ENCODE measurements around the gene LIN7A. TPM values are rescaled to one million over a fixed set of nuclear protein-coding genes. Genes with fewer than 3 reads are reported as not detected.

Gene LIN7A
- polyA plus RNA-seq, 1 donor from 2014 or later: 31.5 TPM

- Histone ChIP-seq H3K27ac (ENCODE audit: low read length) (no peak overlapping the region), H3K79me2 (replicated peaks; ENCODE audit: insufficient read depth, low read length) (no peaks in the 10 kb centered on the region), H3K36me3 (ENCODE audit: insufficient read depth, low read length) (no peaks in the 10 kb centered on the region), H4K20me1 (ENCODE audit: insufficient read depth) (no peaks in the 10 kb centered on the region), H3F3A (ENCODE audit: insufficient read depth, low read length, poor library complexity, severe bottlenecking) (no peaks in the 10 kb centered on the region), H2AFZ (ENCODE audit: low read depth, low read length) (no peak overlapping the region), H3K27me3 (ENCODE audit: insufficient read depth, low read depth, low read length) (no peaks in the 10 kb centered on the region), H3K4me3 (ENCODE audit: low read length) (no peak overlapping the region), H3K9ac (ENCODE audit: low read length) (no peak overlapping the region), H3K9me3 (ENCODE audit: low read length) (no peaks in the 10 kb centered on the region), H3K9me2 (ENCODE audit: insufficient read depth, low read length) (no peaks in the 10 kb centered on the region), H3K4me2 (ENCODE audit: low read length) (no peak overlapping the region)
- TF ChIP-seq RAD21 (conservative IDR thresholded peaks at IDR 0.05) (no peak), REST (IDR thresholded peaks at IDR 0.05; ENCODE audit: borderline replicate concordance) (no peak), CTCF (IDR thresholded peaks at IDR 0.05; ENCODE audit: poor library complexity, severe bottlenecking) (no peak), POLR2AphosphoS5 (IDR thresholded peaks at IDR 0.05) (no peak), EP300 (conservative IDR thresholded peaks at IDR 0.05; ENCODE audit: poor library complexity, severe bottlenecking) (no peak), SMC3 (conservative IDR thresholded peaks at IDR 0.05; ENCODE audit: poor library complexity) (no peak), TAF1 (IDR thresholded peaks at IDR 0.05; ENCODE audit: low read depth) (no peak), MXI1 (conservative IDR thresholded peaks at IDR 0.05; ENCODE audit: poor library complexity, severe bottlenecking) (no peak), EZH2 (IDR thresholded peaks at IDR 0.05; ENCODE audit: borderline replicate concordance, insufficient read depth, low read length, poor library complexity, severe bottlenecking) (no peak)
Observed at GRCh38 chr12:80920006-80920405, 17.7 kb downstream of the LIN7A start.

DNA sequence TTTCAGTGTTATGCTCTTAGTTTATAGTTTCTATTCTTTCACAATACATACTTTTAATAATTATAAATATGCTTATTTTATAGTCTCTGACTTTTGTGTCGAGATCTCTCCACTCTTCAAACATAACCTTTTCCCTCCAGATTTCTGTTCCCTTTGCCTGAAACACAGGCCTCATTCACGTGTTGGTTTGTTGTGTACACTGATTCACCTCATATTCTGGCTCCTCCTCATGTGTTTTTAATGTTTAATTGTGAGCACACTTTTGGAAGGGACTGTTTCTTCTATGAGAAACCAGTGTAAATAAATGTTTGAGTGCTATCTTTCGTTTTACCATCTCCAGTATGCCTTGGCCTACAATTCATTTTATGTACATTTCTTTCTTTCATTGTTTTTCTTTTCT, 20.1 kb downstream of the LIN7A start:
- Histone ChIP-seq H3K9me2 (ENCODE audit: insufficient read depth, low read length) (no peaks in the 10 kb centered on the region), H3K4me3 (ENCODE audit: low read length) (no peak overlapping the region), H3K9me3 (ENCODE audit: low read length) (no peaks in the 10 kb centered on the region), H3K27me3 (ENCODE audit: insufficient read depth, low read depth, low read length) (no peaks in the 10 kb centered on the region), H3K36me3 (ENCODE audit: insufficient read depth, low read length) (no peaks in the 10 kb centered on the region), H3K27ac (ENCODE audit: low read length) (no peak overlapping the region), H3K4me2 (ENCODE audit: low read length) (no peak overlapping the region), H3K9ac (ENCODE audit: low read length) (no peak overlapping the region), H2AFZ (ENCODE audit: low read depth, low read length) (no peak overlapping the region), H3F3A (ENCODE audit: insufficient read depth, low read length, poor library complexity, severe bottlenecking) (no peaks in the 10 kb centered on the region), H3K79me2 (replicated peaks; ENCODE audit: insufficient read depth, low read length) (no peaks in the 10 kb centered on the region), H4K20me1 (ENCODE audit: insufficient read depth) (no peaks in the 10 kb centered on the region)
- TF ChIP-seq REST (IDR thresholded peaks at IDR 0.05; ENCODE audit: borderline replicate concordance): no peak
- TF ChIP-seq SMC3 (conservative IDR thresholded peaks at IDR 0.05; ENCODE audit: poor library complexity): no peak
- no peak for TF ChIP-seq POLR2AphosphoS5 (IDR thresholded peaks at IDR 0.05)
- no peak for TF ChIP-seq RAD21 (conservative IDR thresholded peaks at IDR 0.05)
- TF ChIP-seq EP300 (conservative IDR thresholded peaks at IDR 0.05; ENCODE audit: poor library complexity, severe bottlenecking): no peak
- no peak for TF ChIP-seq CTCF (IDR thresholded peaks at IDR 0.05; ENCODE audit: poor library complexity, severe bottlenecking)
- TF ChIP-seq MXI1 (conservative IDR thresholded peaks at IDR 0.05; ENCODE audit: poor library complexity, severe bottlenecking): no peak
- no peak for TF ChIP-seq TAF1 (IDR thresholded peaks at IDR 0.05; ENCODE audit: low read depth)
- TF ChIP-seq EZH2 (IDR thresholded peaks at IDR 0.05; ENCODE audit: borderline replicate concordance, insufficient read depth, low read length, poor library complexity, severe bottlenecking): no peak

Measured in neural cell (in vitro differentiated cells).